ENCODE measurements around the gene ZBTB7C.

GRCh38 chr18:48006415-48007175 lies 402.6 kb downstream of the ZBTB7C start:
- TF ChIP-seq, protein P1, sequence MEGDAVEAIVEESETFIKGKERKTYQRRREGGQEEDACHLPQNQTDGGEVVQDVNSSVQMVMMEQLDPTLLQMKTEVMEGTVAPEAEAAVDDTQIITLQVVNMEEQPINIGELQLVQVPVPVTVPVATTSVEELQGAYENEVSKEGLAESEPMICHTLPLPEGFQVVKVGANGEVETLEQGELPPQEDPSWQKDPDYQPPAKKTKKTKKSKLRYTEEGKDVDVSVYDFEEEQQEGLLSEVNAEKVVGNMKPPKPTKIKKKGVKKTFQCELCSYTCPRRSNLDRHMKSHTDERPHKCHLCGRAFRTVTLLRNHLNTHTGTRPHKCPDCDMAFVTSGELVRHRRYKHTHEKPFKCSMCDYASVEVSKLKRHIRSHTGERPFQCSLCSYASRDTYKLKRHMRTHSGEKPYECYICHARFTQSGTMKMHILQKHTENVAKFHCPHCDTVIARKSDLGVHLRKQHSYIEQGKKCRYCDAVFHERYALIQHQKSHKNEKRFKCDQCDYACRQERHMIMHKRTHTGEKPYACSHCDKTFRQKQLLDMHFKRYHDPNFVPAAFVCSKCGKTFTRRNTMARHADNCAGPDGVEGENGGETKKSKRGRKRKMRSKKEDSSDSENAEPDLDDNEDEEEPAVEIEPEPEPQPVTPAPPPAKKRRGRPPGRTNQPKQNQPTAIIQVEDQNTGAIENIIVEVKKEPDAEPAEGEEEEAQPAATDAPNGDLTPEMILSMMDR (IDR thresholded peaks at IDR 0.05; ENCODE audit: low read depth, low read length, missing input control), result no peak
- TF ChIP-seq, protein P2, sequence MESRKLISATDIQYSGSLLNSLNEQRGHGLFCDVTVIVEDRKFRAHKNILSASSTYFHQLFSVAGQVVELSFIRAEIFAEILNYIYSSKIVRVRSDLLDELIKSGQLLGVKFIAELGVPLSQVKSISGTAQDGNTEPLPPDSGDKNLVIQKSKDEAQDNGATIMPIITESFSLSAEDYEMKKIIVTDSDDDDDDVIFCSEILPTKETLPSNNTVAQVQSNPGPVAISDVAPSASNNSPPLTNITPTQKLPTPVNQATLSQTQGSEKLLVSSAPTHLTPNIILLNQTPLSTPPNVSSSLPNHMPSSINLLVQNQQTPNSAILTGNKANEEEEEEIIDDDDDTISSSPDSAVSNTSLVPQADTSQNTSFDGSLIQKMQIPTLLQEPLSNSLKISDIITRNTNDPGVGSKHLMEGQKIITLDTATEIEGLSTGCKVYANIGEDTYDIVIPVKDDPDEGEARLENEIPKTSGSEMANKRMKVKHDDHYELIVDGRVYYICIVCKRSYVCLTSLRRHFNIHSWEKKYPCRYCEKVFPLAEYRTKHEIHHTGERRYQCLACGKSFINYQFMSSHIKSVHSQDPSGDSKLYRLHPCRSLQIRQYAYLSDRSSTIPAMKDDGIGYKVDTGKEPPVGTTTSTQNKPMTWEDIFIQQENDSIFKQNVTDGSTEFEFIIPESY (IDR thresholded peaks at IDR 0.05), result no peak
- no peak for TF ChIP-seq TAF1 (conservative IDR thresholded peaks at IDR 0.05)
- no peak for TF ChIP-seq YY1 (IDR thresholded peaks at IDR 0.05)
- no peak for TF ChIP-seq RAD21 (IDR thresholded peaks at IDR 0.05)
- TF ChIP-seq REST (IDR thresholded peaks at IDR 0.05), result no peak
- no peak for TF ChIP-seq HNF4A (conservative IDR thresholded peaks at IDR 0.05)

Measured in liver (tissue), 3 donors.